GM23338 (cell line): ENCODE data around the gene USP2. TPM values are rescaled to one million over a fixed set of nuclear protein-coding genes. Genes with fewer than 3 reads are reported as not detected.

ENCODE experiments used
- ATAC-seq: fragments of 200-7000 bp; cut with Tn5 transposase; 3 replicates; pipeline ENCODE4 v1.9.1; 2020
- DNase-seq: peaks from one replicate; pipeline ENCODE4 v3.0.0-alpha.2; 2015; ENCODE audit warnings: low spot score
- H2AFZ ChIP-seq: fragments of 200-600 bp; sonication (generic); 2 replicates; pipeline ENCODE4 v1.8.0; 2016; ENCODE audit warnings: antibody characterized with exemption, mild to moderate bottlenecking, moderate library complexity
- H3F3A ChIP-seq: fragments of 200-600 bp; sonication (generic); replicated peaks from 2 replicates; pipeline ENCODE4 v1.8.0; 2017; ENCODE audit warnings: antibody characterized with exemption, mixed run types, low read depth
- H3K27ac ChIP-seq: fragments of 200-600 bp; sonication (generic); 2 replicates; pipeline ENCODE4 v1.6.1; 2016; ENCODE audit warnings: low read depth
- H3K27me3 ChIP-seq: fragments of 200-600 bp; sonication (generic); 2 replicates; pipeline ENCODE4 v1.8.0; 2016; ENCODE audit warnings: mild to moderate bottlenecking, mixed run types, moderate library complexity; ENCODE audit not compliant: insufficient read depth
- H3K36me3 ChIP-seq: fragments of 200-600 bp; sonication (generic); 2 replicates; pipeline ENCODE4 v1.8.0; 2016; ENCODE audit warnings: mild to moderate bottlenecking; ENCODE audit not compliant: insufficient read depth
- H3K4me1 ChIP-seq: fragments of 200-600 bp; sonication (generic); 2 replicates; pipeline ENCODE4 v1.8.0; 2016; ENCODE audit warnings: mild to moderate bottlenecking, moderate library complexity; ENCODE audit not compliant: insufficient read depth
- H3K4me2 ChIP-seq: fragments of 200-600 bp; sonication (generic); 2 replicates; pipeline ENCODE4 v1.7.1; 2017; ENCODE audit warnings: mixed run types
- H3K4me3 ChIP-seq: fragments of 200-600 bp; sonication (generic); 2 replicates; pipeline ENCODE4 v1.6.1; 2016; ENCODE audit warnings: mixed run types
- H3K79me2 ChIP-seq: fragments of 200-600 bp; sonication (generic); replicated peaks from 2 replicates; pipeline ENCODE4 v1.8.0; 2017; ENCODE audit warnings: mild to moderate bottlenecking; ENCODE audit not compliant: insufficient read depth
- H3K9me2 ChIP-seq: fragments of 200-600 bp; sonication (generic); 2 replicates; pipeline ENCODE4 v1.8.0; 2017; ENCODE audit not compliant: insufficient read depth
- H4K20me1 ChIP-seq: fragments of 200-600 bp; sonication (generic); replicated peaks from 2 replicates; pipeline ENCODE4 v1.8.0; 2017; ENCODE audit warnings: mild to moderate bottlenecking; ENCODE audit not compliant: insufficient read depth
- H3K27ac Mint-ChIP-seq: 2 replicates; pipeline ENCODE4 v1.8.0; 2020; ENCODE audit warnings: inconsistent platforms, mild to moderate bottlenecking, moderate library complexity, mixed read lengths
- H3K27me3 Mint-ChIP-seq: 3 replicates; pipeline ENCODE4 v1.8.0; 2022; ENCODE audit warnings: low read depth, mild to moderate bottlenecking, moderate library complexity, mixed read lengths, inconsistent platforms; ENCODE audit not compliant: insufficient read depth, poor library complexity
- H3K36me3 Mint-ChIP-seq: 3 replicates; pipeline ENCODE4 v1.8.0; 2021; ENCODE audit warnings: low read depth, mild to moderate bottlenecking, inconsistent platforms, moderate library complexity, mixed read lengths
- H3K4me1 Mint-ChIP-seq: 3 replicates; pipeline ENCODE4 v1.8.0; 2020; ENCODE audit warnings: mild to moderate bottlenecking, inconsistent platforms, mixed read lengths
- H3K4me3 Mint-ChIP-seq: 3 replicates; pipeline ENCODE4 v1.8.0; 2021; ENCODE audit warnings: moderate library complexity, mild to moderate bottlenecking, inconsistent platforms, mixed read lengths
- H3K9me3 Mint-ChIP-seq: 3 replicates; pipeline ENCODE4 v1.8.0; 2020; ENCODE audit warnings: moderate library complexity, mild to moderate bottlenecking, inconsistent platforms, mixed read lengths
- CREB1 ChIP-seq: fragments of 250-450 bp; sonication (Bioruptor Pico); IDR thresholded peaks from 2 replicates; pipeline ENCODE4 v1.5.0; 2020; ENCODE audit warnings: low read depth, mild to moderate bottlenecking, moderate library complexity
- EZH2phosphoT487 ChIP-seq: fragments of 200-600 bp; sonication (generic); IDR thresholded peaks from one replicate; pipeline ENCODE4 v1.8.1; 2018; ENCODE audit warnings: antibody characterized with exemption; ENCODE audit not compliant: unreplicated experiment
- JUNB ChIP-seq: IDR thresholded peaks from one replicate; pipeline ENCODE4 v1.6.1; 2016; ENCODE audit warnings: antibody characterized with exemption; ENCODE audit not compliant: unreplicated experiment
- NANOG ChIP-seq: IDR thresholded peaks from 2 replicates; pipeline ENCODE4 v1.6.1; 2016; ENCODE audit warnings: antibody characterized with exemption, borderline replicate concordance
- REST ChIP-seq: IDR thresholded peaks from one replicate; pipeline ENCODE4 v1.6.1; 2018; ENCODE audit warnings: antibody characterized with exemption; ENCODE audit not compliant: unreplicated experiment
- ZNF114 ChIP-seq: fragments of 250-450 bp; sonication (Bioruptor Pico); IDR thresholded peaks from 2 replicates; pipeline ENCODE4 v1.5.0; 2020; ENCODE audit warnings: mild to moderate bottlenecking, moderate library complexity
- ZNF331 ChIP-seq: fragments of 250-450 bp; sonication (Bioruptor Pico); IDR thresholded peaks from 2 replicates; pipeline ENCODE4 v1.5.0; 2020; ENCODE audit warnings: low read depth, mild to moderate bottlenecking, moderate library complexity
- microRNA-seq: library from miRNA; unstranded; fragments of <30 nt; microRNA quantifications from one replicate; pipeline ENCODE4, GENCODE V29; 2017
- polyA plus RNA-seq: library from polyadenylated mRNA; unstranded; fragments of >200 nt; fragmentation: Nextera tagmentation; extraction: Ambion mirVana; gene quantifications from 2 replicates; pipeline ENCODE4 v1.2.1, GENCODE V29; 2016
- small RNA-seq: library from RNA; depleted of rRNA; stranded (forward); fragments of <200 nt; gene quantifications from one replicate; pipeline ENCODE3, GENCODE V24; 2014; ENCODE audit warnings: low replicate concordance
- total RNA-seq: library from RNA; depleted of rRNA; stranded (reverse); fragments of >200 nt; shearing (Covaris generic); gene quantifications from 2 replicates; pipeline ENCODE4 v1.2.3, GENCODE V29; 2014; rRNA removed

The USP2 gene
- total and polyA plus RNA-seq, 2 experiments from 2014 or later, result 4.9 to 5.0 TPM

- no peak overlapping the region for H3K27ac Mint-ChIP-seq
- H3K4me1 Mint-ChIP-seq, result peaks cover 17% of the 10 kb centered on the region
- Histone ChIP-seq H3F3A (0 out of 2 replicates have a peak, but pooled peaks cover 4% of the 10 kb centered on the region), H3K4me3 (no peak overlapping the region), H4K20me1 (peaks cover 19% of the 10 kb centered on the region), H2AFZ (no peak overlapping the region), H3K4me1 (peaks cover 12% of the 10 kb centered on the region; the same call in 1 of the 2 replicates), H3K36me3 (peaks cover 25% of the 10 kb centered on the region), H3K27me3 (no peaks in the 10 kb centered on the region), H3K4me2 (no peak overlapping the region), H3K79me2 (no peaks in the 10 kb centered on the region), H3K9me2 (no peaks in the 10 kb centered on the region), H3K27ac (peak overlapping the region; percentile 52)
- ATAC-seq (no peak), DNase-seq (no peak)
- no peaks in the 10 kb centered on the region; the same call in 2 of the 3 replicates for H3K9me3 Mint-ChIP-seq
- peaks cover 46% of the 10 kb centered on the region for H3K36me3 Mint-ChIP-seq
- H3K27me3 Mint-ChIP-seq, result peaks cover 12% of the 10 kb centered on the region
- TF ChIP-seq JUNB (no peak), REST (no peak), CREB1 (CRISPR knock-in tag) (no peak), ZNF114 (CRISPR knock-in tag) (no peak), ZNF331 (CRISPR knock-in tag) (no peak)
- no peak overlapping the region for H3K4me3 Mint-ChIP-seq
These were observed 75.1 kb downstream of the USP2 start for GRCh38 chr11:119306373-119306890.

- no peak overlapping the region for H3K4me3 ChIP-seq
- no peak for ATAC-seq
- no peak overlapping the region for H3K27ac Mint-ChIP-seq
- no peak overlapping the region for H3K4me2 ChIP-seq
- H3K27me3 Mint-ChIP-seq, result peaks cover 9% of the 10 kb centered on the region
- H3K79me2 ChIP-seq, result no peaks in the 10 kb centered on the region
- peaks cover 12% of the 10 kb centered on the region; the same call in 1 of the 2 replicates for H3K4me1 ChIP-seq
- peak overlapping the region; percentile 52 for H3K27ac ChIP-seq
- peaks cover 51% of the 10 kb centered on the region for H3K36me3 Mint-ChIP-seq
- H3K9me2 ChIP-seq, result no peaks in the 10 kb centered on the region
- TF ChIP-seq NANOG, result no peak
- no peak for TF ChIP-seq EZH2phosphoT487
- H3K4me3 Mint-ChIP-seq, result no peak overlapping the region; the same call in 2 of the 3 replicates
- H3F3A ChIP-seq, result 0 out of 2 replicates have a peak, but pooled peaks cover 4% of the 10 kb centered on the region
- H4K20me1 ChIP-seq, result peaks cover 19% of the 10 kb centered on the region
- DNase-seq, result no peak
- peaks cover 17% of the 10 kb centered on the region for H3K4me1 Mint-ChIP-seq
- H3K36me3 ChIP-seq, result peaks cover 31% of the 10 kb centered on the region
- no peak overlapping the region for H2AFZ ChIP-seq
- no peaks in the 10 kb centered on the region for H3K27me3 ChIP-seq
- H3K9me3 Mint-ChIP-seq, result no peaks in the 10 kb centered on the region; the same call in 2 of the 3 replicates
These were observed 75.7 kb downstream of the USP2 start for GRCh38 chr11:119305556-119306372.

Small RNAs within 50 kb of the gene (microRNA-seq; reads per million reads assigned to microRNA genes)
- not detected for gene MIR6756

Small RNAs within 50 kb of the gene (small RNA-seq; reads per million reads assigned to genes)
- gene AP003396.4, result not detected
- not detected for gene RF01225

Other genes starting within 250 kb of the USP2 start
- 1.0 and 1.2 TPM in 2 replicates for gene ABCG4, start 232.6 kb downstream of the USP2 start, total RNA-seq
- 0.58 and 0.94 TPM in 2 replicates for gene ABCG4, start 232.6 kb downstream of the USP2 start, polyA plus RNA-seq
- 13.8 and 14.2 TPM in 2 replicates for gene NLRX1, start 213.0 kb downstream of the USP2 start, total RNA-seq
- gene NLRX1, start 213.0 kb downstream of the USP2 start, polyA plus RNA-seq, result 2.8 and 3.4 TPM in 2 replicates
- gene NHERF4, start 196.2 kb downstream of the USP2 start, total RNA-seq, result not detected in 2 replicates
- gene NHERF4, start 196.2 kb downstream of the USP2 start, polyA plus RNA-seq, result 0.15 TPM in 1 of 2 replicates, not detected in the other
- gene CBL, start 175.4 kb downstream of the USP2 start, total RNA-seq, result 67.6 and 67.8 TPM in 2 replicates
- gene CBL, start 175.4 kb downstream of the USP2 start, polyA plus RNA-seq, result 31.6 and 40.1 TPM in 2 replicates
- gene MCAM, start 64.6 kb downstream of the USP2 start, total RNA-seq, result 79.5 and 139 TPM in 2 replicates
- gene MCAM, start 64.6 kb downstream of the USP2 start, polyA plus RNA-seq, result 7.8 and 8.9 TPM in 2 replicates
- gene RNF26, start 47.2 kb downstream of the USP2 start, total RNA-seq, result 53.6 and 58.3 TPM in 2 replicates
- gene RNF26, start 47.2 kb downstream of the USP2 start, polyA plus RNA-seq, result 28.7 and 31.8 TPM in 2 replicates
- gene C1QTNF5, start 40.8 kb downstream of the USP2 start, total RNA-seq, result 1.9 and 3.0 TPM in 2 replicates
- 1.8 and 1.9 TPM in 2 replicates for gene C1QTNF5, start 40.8 kb downstream of the USP2 start, polyA plus RNA-seq
- 0.03 TPM in 1 of 2 replicates, not detected in the other for gene MFRP, start 35.0 kb downstream of the USP2 start, total RNA-seq
- not detected in 2 replicates for gene MFRP, start 35.0 kb downstream of the USP2 start, polyA plus RNA-seq
- 515 and 597 TPM in 2 replicates for gene THY1, start 41.5 kb upstream of the USP2 start, total RNA-seq
- gene THY1, start 41.5 kb upstream of the USP2 start, polyA plus RNA-seq, result 461 and 490 TPM in 2 replicates